Measurements from ENCODE around the gene UBIAD1.
"Not testable (repeated sequence)": the region's sequence is repeated elsewhere in the genome, so short reads cannot be mapped to it uniquely, and the experiment has no call there.

The UBIAD1 gene

DNA sequence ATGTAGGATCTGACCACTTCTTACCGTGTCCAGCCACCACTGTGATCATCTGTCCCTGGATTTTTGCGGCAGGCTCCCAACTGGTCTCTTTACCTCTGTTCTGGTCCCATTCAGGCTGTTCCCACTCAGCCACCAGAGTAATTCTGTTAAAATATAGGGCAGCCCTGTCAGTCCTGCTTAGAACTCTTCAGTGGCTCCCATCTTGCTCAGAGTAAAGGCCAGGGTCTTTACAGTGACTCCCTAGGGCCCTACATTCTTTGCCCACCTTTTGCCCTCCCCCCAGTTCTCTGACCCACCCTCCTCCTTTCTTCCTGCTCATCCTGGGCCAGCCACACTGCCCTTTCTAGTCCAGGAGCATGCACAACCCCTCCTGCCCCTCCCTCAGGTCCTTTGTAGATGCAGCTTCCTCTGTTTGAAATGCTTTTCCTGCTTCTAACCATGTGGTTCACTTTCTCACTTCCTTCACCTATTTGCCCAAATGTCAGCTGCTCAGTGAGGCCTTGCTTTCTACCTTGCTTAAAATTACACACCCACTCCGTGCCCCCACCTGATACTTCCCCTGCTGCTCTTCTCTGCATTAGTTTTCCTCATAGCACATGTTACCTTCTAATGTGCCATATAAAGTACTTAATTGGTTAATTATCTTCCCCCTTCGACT, 7.8 kb downstream of the UBIAD1 start:
- peak in 1 of 2 donors; percentile 36 for ATAC-seq

- ATAC-seq: no peak
Measured at GRCh38 chr1:11281518-11282331, 8.7 kb downstream of the UBIAD1 start.

DNA sequence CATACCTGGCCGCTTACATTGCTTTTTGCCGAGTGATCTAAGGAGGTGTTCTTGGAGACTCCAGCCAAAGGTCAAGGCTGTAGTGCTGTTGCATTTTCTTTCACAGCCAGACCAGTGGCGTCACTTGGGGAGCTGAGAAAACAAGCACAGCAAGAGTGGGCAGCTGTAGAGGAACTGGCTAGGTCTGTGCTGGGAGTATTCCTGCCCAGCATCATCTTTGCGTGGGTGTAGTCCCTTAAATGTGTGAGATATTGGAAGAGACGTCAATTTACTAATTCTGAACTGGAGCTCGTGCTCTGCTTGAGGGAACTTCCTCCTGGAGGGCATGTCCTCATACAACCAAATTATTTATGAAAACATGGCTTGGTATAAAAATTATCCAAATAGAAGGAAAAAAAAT, 10.2 kb downstream of the UBIAD1 start:
- ATAC-seq: no peak

DNA sequence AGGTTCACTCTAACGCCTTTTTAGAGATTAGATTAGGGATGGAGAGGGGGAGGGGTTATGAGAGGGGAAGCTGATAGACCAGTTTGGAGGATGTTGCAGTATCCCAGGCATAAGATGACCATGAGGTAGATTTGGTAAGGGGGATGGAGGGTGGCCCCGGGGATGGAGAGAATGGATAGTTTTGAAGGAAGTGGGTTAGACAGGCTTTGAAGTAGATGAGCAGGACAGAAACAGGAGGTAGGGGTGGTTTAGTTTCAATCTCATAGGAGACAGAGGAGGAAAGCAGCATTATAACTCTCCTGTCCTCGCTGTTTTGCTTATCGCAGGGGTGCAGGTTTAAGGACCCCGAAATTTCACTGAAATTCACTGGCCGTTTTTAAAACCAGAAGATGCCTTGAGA, 11.8 kb downstream of the UBIAD1 start:
- ATAC-seq: no peak

GRCh38 chr1:11285883-11286734, 13.1 kb downstream of the UBIAD1 start:
- ATAC-seq: no peak

GRCh38 chr1:11286735-11287410, 13.9 kb downstream of the UBIAD1 start:
- ATAC-seq: no peak

DNA sequence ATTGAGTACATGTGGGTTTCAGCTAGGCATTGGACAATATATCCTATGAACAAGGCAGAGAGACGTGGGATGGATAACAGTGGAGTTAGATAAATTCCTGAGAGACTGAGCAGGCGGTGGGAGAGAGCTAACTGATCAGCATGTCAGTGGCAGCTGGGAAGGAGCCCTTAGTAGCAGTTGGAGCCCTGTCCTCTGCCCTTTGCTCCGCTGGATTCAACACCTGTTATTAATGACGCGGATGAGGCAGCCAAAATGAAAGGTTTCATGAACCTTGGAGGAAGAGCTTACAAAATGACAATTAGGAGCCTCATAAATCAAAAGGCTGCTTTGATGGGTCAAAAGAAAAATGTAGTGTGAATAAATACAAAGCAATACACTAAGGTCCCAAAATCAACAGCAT, 16.1 kb downstream of the UBIAD1 start:
- ATAC-seq: no peak

GRCh38 chr1:11291049-11291448, 18.1 kb downstream of the UBIAD1 start:
- ATAC-seq: no peak

DNA sequence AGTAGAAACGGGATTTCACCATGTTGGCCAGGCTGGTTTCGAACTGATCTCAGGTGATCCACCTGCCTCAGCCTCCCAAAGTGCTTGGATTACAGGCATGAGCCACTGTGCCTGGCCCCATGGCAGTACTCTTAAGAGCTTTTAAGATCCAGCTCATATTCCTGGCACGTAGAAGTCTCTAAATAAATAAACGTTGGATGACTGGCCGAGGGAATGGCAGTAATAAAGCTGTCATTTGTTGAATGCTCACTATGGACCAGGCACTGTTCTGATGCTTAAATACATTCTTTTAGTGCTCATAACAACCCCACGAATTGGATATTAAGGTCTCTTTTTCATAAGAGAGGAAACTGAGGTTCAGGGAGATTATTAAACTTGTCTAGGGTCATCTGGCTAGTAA, 20.9 kb downstream of the UBIAD1 start:
- ATAC-seq: no peak

DNA sequence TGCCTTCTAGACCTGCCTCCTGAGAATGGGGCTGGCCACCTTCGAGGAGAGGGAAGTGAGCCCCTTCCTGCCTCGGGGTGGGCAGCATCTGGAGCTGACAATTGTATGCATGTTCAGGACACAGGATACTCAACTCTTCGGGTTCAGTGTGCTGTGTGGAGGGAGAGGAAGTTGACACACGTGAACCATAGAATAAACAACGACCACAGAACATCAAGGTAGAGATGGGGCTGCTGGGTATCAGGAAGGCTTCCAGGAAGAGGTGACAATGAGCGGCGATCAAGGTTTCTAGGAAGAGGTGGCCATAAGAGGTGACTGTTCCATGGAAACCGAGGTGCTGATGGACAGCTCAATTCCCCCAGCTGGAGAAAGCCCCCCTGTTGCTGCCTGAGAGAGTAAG, 22.0 kb downstream of the UBIAD1 start:
- no peak for ATAC-seq

DNA sequence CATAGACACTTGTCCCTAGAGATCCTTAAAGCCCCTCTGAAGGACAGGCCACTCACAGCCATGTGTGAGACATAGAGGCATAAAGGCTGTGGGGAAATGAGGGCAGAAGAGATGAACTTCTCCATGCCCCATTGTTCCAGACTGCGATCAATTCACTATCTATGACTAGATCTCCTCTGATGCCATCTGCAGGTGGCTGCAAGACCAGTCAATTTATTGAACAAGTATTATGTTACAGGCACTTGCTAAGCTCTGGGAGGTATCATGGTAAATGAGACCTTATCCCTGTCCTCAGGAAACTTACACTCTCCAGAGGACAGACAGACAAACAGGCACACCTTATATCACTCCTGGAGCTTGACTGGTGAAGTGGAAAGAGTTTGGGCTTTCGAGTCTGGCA, 22.9 kb downstream of the UBIAD1 start:
- no peak for ATAC-seq

DNA sequence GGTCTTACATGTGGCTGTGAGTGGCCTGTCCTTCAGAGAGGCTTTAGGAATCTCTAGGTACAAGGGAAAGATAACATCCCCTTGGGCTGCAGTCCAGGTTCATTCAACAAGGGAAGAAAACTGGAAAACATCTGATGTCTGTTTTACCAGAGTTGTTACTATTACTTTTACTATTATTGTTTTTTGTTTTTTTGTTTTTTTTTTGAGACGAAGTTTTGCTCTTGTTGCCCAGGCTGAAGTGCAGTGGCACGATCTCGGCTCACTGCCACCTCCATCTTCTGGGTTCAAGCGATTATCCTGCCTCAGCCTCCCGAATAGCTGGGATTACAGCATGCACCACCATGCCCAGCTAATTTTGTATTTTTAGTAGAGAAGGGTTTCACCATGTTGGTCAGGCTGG, 24.8 kb downstream of the UBIAD1 start:
- not testable (repeated sequence) for ATAC-seq

GRCh38 chr1:11298390-11299224, 25.6 kb downstream of the UBIAD1 start:
- ATAC-seq: no peak

- no peak for ATAC-seq
Measured at GRCh38 chr1:11299225-11299574, 26.2 kb downstream of the UBIAD1 start.

- ATAC-seq: no peak
Measured at GRCh38 chr1:11301601-11302000, 28.6 kb downstream of the UBIAD1 start.

DNA sequence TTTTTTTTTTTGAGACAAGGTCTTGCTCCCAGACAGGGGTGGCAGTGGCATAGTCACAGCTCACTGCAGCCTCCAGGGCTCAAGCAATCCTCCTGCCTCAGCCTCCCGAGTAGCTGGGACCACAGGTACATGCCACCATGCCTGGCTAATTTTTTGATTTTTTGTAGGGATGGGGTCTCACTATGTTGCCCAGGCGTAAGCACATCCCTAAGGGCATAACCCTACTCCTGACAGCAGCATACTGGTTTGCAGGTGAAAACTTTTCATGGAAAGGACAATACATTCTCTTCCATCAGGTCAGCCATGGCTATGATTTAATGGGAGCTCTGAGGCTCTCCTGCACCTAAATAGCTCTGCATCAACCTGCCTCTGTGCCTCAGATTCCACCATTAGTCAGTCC, 29.4 kb downstream of the UBIAD1 start:
- ATAC-seq: no peak

DNA sequence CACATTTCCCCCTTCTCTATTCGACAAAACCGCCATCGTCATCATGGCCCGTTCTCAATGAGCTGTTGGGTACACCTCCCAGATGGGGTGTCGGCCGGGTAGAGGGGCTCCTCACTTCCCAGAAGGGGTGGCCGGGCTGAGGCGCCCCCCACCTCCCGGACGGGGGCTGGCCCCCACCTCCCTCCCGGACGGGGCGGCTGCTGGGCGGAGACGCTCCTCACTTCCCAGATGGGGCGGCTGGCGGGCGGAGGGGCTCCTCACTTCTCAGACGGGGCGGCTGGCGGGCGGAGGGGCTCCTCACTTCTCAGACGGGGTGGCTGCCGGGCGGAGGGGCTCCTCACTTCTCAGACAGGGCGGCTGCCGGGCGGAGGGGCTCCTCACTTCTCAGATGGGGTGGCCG, 32.5 kb downstream of the UBIAD1 start:
- not testable (repeated sequence) for ATAC-seq

GRCh38 chr1:11307852-11308251, 34.9 kb downstream of the UBIAD1 start:
- no peak for ATAC-seq

GRCh38 chr1:11308699-11309224, 35.8 kb downstream of the UBIAD1 start:
- ATAC-seq: no peak

DNA sequence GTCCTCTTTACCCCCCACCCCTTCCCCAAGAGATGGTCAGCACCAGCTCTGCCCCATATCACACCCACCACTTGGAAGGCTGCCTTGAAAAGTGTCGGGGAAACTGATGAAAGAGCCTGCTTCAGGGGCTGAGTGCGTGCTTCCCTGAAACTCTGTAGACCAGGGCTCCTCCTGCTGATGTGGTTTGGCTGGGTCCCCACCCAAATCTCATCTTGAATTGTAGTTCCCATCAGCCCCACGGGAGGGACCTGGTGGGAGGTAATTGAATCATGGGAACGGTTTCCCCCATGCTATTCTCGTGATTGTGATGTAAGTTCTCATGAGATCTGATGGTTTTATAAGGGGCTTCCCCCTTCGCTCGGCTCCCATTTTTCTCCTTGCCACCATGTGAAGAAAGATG, 36.4 kb downstream of the UBIAD1 start:
- no peak for ATAC-seq

- no peak for ATAC-seq
Measured at GRCh38 chr1:11311816-11312755, 39.1 kb downstream of the UBIAD1 start.
